Fibroblast of lung (primary cell): ENCODE measurements around the gene CCDC12.

Experiments
- EZH2 ChIP-seq: IDR thresholded peaks from 2 replicates; pipeline ENCODE4 v1.5.1; 2012; ENCODE audit warnings: low read length, control low read depth, mild to moderate bottlenecking; ENCODE audit errors: missing control alignments
- TF ChIP-seq, protein P1 (sequence below), 2 donors: IDR thresholded peaks in 1 of 2; conservative IDR thresholded peaks in 1 of 2; 1 replicate in 1 of 2; 2 replicates in 1 of 2; pipeline ENCODE4 v1.5.1; 2011 to 2012; ENCODE audit warnings: low read length in 2 of 2, control low read depth in 1 of 2, inconsistent platforms in 1 of 2, low read depth in 1 of 2, mild to moderate bottlenecking in 1 of 2

GRCh38 chr3:47004369-47005211 lies 28.0 kb upstream of the CCDC12 start:
- TF ChIP-seq, protein P1, sequence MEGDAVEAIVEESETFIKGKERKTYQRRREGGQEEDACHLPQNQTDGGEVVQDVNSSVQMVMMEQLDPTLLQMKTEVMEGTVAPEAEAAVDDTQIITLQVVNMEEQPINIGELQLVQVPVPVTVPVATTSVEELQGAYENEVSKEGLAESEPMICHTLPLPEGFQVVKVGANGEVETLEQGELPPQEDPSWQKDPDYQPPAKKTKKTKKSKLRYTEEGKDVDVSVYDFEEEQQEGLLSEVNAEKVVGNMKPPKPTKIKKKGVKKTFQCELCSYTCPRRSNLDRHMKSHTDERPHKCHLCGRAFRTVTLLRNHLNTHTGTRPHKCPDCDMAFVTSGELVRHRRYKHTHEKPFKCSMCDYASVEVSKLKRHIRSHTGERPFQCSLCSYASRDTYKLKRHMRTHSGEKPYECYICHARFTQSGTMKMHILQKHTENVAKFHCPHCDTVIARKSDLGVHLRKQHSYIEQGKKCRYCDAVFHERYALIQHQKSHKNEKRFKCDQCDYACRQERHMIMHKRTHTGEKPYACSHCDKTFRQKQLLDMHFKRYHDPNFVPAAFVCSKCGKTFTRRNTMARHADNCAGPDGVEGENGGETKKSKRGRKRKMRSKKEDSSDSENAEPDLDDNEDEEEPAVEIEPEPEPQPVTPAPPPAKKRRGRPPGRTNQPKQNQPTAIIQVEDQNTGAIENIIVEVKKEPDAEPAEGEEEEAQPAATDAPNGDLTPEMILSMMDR (conservative IDR thresholded peaks at IDR 0.05 in 1 of 2, IDR thresholded peaks at IDR 0.05 in 1 of 2; ENCODE audit: low read depth in 1 of 2, low read length in 2 of 2) = no peak
- TF ChIP-seq EZH2 = no peak
